A549 (cell line): ENCODE data around the gene FAM24B.

Experiments
- CTCF ChIP-seq: fragments of >200 bp; sonication (Bioruptor Twin); formaldehyde crosslinking; IDR thresholded peaks from 3 replicates; pipeline ENCODE4 v1.5.1; 2016
- MAZ ChIP-seq: fragments of 150-350 bp; IDR thresholded peaks from 2 replicates; pipeline ENCODE4 v1.6.1; 2014; ENCODE audit warnings: antibody characterized with exemption, low read depth, low read length, borderline replicate concordance
- POLR2A ChIP-seq: IDR thresholded peaks from 2 replicates; pipeline ENCODE4 v1.6.1; 2012; ENCODE audit warnings: mild to moderate bottlenecking, low read length
- POLR2AphosphoS2 ChIP-seq: conservative IDR thresholded peaks from 2 replicates; pipeline ENCODE4 v1.6.1; 2012; ENCODE audit warnings: low read length, improper control_type of control experiment, inconsistent platforms
- RAD21 ChIP-seq, 2 experiments: fragments of >200 bp in 1 of 2; sonication (Bioruptor Twin) in 1 of 2; formaldehyde crosslinking in 1 of 2; IDR thresholded peaks in 1 of 2; conservative IDR thresholded peaks in 1 of 2; 2 replicates in 1 of 2; 3 replicates in 1 of 2; pipeline ENCODE4 v1.6.1; 2012 to 2018; ENCODE audit warnings: inconsistent platforms in 1 of 2
- TFCP2L1 ChIP-seq: fragments of 250-450 bp; sonication (Bioruptor Pico); IDR thresholded peaks from 2 replicates; pipeline ENCODE4 v1.5.0; 2021; ENCODE audit warnings: mild to moderate bottlenecking
- USF2 ChIP-seq: fragments of 450-650 bp; IDR thresholded peaks from 2 replicates; pipeline ENCODE4 v1.6.1; 2014; ENCODE audit warnings: antibody characterized with exemption

- TF ChIP-seq TFCP2L1 (no peak), CTCF (no peak), POLR2AphosphoS2 (no peak), MAZ (no peak), POLR2A (no peak), USF2 (no peak), RAD21 (conservative IDR thresholded peaks at IDR 0.05 in 1 of 2, IDR thresholded peaks at IDR 0.05 in 1 of 2) (no peak)
Measured at GRCh38 chr10:122855745-122856144, 23.6 kb downstream of the FAM24B start.
